GM23338 (cell line): ENCODE results near the gene HK1. TPM values are rescaled to one million over a fixed set of nuclear protein-coding genes. Genes with fewer than 3 reads are reported as not detected.
A peak's percentile ranks its signal among the peaks of the same experiment; 100 is the strongest.

ENCODE experiments used
- ATAC-seq: fragments of 200-7000 bp; cut with Tn5 transposase; 3 replicates; pipeline ENCODE4 v1.9.1; 2020
- DNase-seq: peaks from one replicate; pipeline ENCODE4 v3.0.0-alpha.2; 2015; ENCODE audit warnings: low spot score
- H2AFZ ChIP-seq: fragments of 200-600 bp; sonication (generic); 2 replicates; pipeline ENCODE4 v1.8.0; 2016; ENCODE audit warnings: antibody characterized with exemption, mild to moderate bottlenecking, moderate library complexity
- H3F3A ChIP-seq: fragments of 200-600 bp; sonication (generic); replicated peaks from 2 replicates; pipeline ENCODE4 v1.8.0; 2017; ENCODE audit warnings: antibody characterized with exemption, mixed run types, low read depth
- H3K27ac ChIP-seq: fragments of 200-600 bp; sonication (generic); 2 replicates; pipeline ENCODE4 v1.6.1; 2016; ENCODE audit warnings: low read depth
- H3K27me3 ChIP-seq: fragments of 200-600 bp; sonication (generic); 2 replicates; pipeline ENCODE4 v1.8.0; 2016; ENCODE audit warnings: mild to moderate bottlenecking, mixed run types, moderate library complexity; ENCODE audit not compliant: insufficient read depth
- H3K36me3 ChIP-seq: fragments of 200-600 bp; sonication (generic); 2 replicates; pipeline ENCODE4 v1.8.0; 2016; ENCODE audit warnings: mild to moderate bottlenecking; ENCODE audit not compliant: insufficient read depth
- H3K4me1 ChIP-seq: fragments of 200-600 bp; sonication (generic); 2 replicates; pipeline ENCODE4 v1.8.0; 2016; ENCODE audit warnings: mild to moderate bottlenecking, moderate library complexity; ENCODE audit not compliant: insufficient read depth
- H3K4me2 ChIP-seq: fragments of 200-600 bp; sonication (generic); 2 replicates; pipeline ENCODE4 v1.7.1; 2017; ENCODE audit warnings: mixed run types
- H3K4me3 ChIP-seq: fragments of 200-600 bp; sonication (generic); 2 replicates; pipeline ENCODE4 v1.6.1; 2016; ENCODE audit warnings: mixed run types
- H3K79me2 ChIP-seq: fragments of 200-600 bp; sonication (generic); replicated peaks from 2 replicates; pipeline ENCODE4 v1.8.0; 2017; ENCODE audit warnings: mild to moderate bottlenecking; ENCODE audit not compliant: insufficient read depth
- H3K9me2 ChIP-seq: fragments of 200-600 bp; sonication (generic); 2 replicates; pipeline ENCODE4 v1.8.0; 2017; ENCODE audit not compliant: insufficient read depth
- H4K20me1 ChIP-seq: fragments of 200-600 bp; sonication (generic); replicated peaks from 2 replicates; pipeline ENCODE4 v1.8.0; 2017; ENCODE audit warnings: mild to moderate bottlenecking; ENCODE audit not compliant: insufficient read depth
- H3K27ac Mint-ChIP-seq: 2 replicates; pipeline ENCODE4 v1.8.0; 2020; ENCODE audit warnings: inconsistent platforms, mild to moderate bottlenecking, moderate library complexity, mixed read lengths
- H3K27me3 Mint-ChIP-seq: 3 replicates; pipeline ENCODE4 v1.8.0; 2022; ENCODE audit warnings: low read depth, mild to moderate bottlenecking, moderate library complexity, mixed read lengths, inconsistent platforms; ENCODE audit not compliant: insufficient read depth, poor library complexity
- H3K36me3 Mint-ChIP-seq: 3 replicates; pipeline ENCODE4 v1.8.0; 2021; ENCODE audit warnings: low read depth, mild to moderate bottlenecking, inconsistent platforms, moderate library complexity, mixed read lengths
- H3K4me1 Mint-ChIP-seq: 3 replicates; pipeline ENCODE4 v1.8.0; 2020; ENCODE audit warnings: mild to moderate bottlenecking, inconsistent platforms, mixed read lengths
- H3K4me3 Mint-ChIP-seq: 3 replicates; pipeline ENCODE4 v1.8.0; 2021; ENCODE audit warnings: moderate library complexity, mild to moderate bottlenecking, inconsistent platforms, mixed read lengths
- H3K9me3 Mint-ChIP-seq: 3 replicates; pipeline ENCODE4 v1.8.0; 2020; ENCODE audit warnings: moderate library complexity, mild to moderate bottlenecking, inconsistent platforms, mixed read lengths
- CREB1 ChIP-seq: fragments of 250-450 bp; sonication (Bioruptor Pico); IDR thresholded peaks from 2 replicates; pipeline ENCODE4 v1.5.0; 2020; ENCODE audit warnings: low read depth, mild to moderate bottlenecking, moderate library complexity
- NANOG ChIP-seq: IDR thresholded peaks from 2 replicates; pipeline ENCODE4 v1.6.1; 2016; ENCODE audit warnings: antibody characterized with exemption, borderline replicate concordance
- STAT1 ChIP-seq: IDR thresholded peaks from one replicate; pipeline ENCODE4 v1.6.1; 2016; ENCODE audit warnings: antibody characterized with exemption; ENCODE audit not compliant: unreplicated experiment
- ZNF114 ChIP-seq: fragments of 250-450 bp; sonication (Bioruptor Pico); IDR thresholded peaks from 2 replicates; pipeline ENCODE4 v1.5.0; 2020; ENCODE audit warnings: mild to moderate bottlenecking, moderate library complexity
- polyA plus RNA-seq: library from polyadenylated mRNA; unstranded; fragments of >200 nt; fragmentation: Nextera tagmentation; extraction: Ambion mirVana; gene quantifications from 2 replicates; pipeline ENCODE4 v1.2.1, GENCODE V29; 2016
- total RNA-seq: library from RNA; depleted of rRNA; stranded (reverse); fragments of >200 nt; shearing (Covaris generic); gene quantifications from 2 replicates; pipeline ENCODE4 v1.2.3, GENCODE V29; 2014
- TF ChIP-seq, protein P1 (sequence below), 2 experiments: fragments of 200-600 bp in 1 of 2; sonication (generic) in 1 of 2; conservative IDR thresholded peaks; 2 replicates each; pipeline versions ENCODE4 v1.5.1 to v1.6.1; 2016 to 2017; ENCODE audit warnings: antibody characterized with exemption in 2 of 2, low read depth in 2 of 2, mild to moderate bottlenecking in 2 of 2, moderate library complexity in 1 of 2

The HK1 gene
- total and polyA plus RNA-seq, 2 experiments from 2014 or later = 76.6 to 229 TPM

DNA sequence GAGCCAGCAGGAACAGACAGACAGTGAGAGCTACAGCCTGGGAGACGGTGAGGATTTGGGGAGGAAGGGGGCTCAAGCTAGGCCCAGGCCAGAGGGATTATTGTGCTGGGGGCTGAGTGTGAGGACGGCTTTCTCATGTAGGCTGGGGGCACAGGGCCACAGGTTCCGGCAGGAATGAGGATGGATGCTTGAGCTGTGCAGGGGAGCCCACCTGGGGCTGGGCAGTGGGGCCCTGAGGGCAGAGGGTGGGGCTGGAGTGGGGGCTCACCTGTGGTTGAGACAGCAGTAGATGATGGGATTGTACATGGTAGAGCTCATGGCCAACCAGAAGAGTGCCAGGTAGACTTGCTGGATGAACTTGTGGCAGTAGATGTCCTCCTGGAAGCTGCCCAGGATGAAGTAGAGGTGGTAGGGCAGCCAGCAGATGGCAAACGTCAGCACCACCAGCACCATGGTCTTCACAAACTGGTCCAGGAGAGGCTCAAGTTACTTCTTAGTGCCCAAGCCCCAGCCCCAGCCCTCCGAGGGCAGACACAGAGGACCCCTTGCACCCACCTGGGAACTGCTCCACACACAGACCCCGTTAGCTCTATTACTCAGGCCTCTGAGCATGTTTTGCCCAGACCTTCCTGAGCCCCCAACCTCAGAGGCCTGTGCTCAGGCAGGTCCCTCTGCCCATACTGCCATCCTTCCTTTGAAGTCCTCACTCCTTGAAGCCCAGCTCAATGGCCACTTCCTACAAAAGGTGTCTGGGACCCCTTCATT, 128.7 kb downstream of the HK1 start:
- H3K27me3 Mint-ChIP-seq = peaks cover 21% of the 10 kb centered on the region
- Histone ChIP-seq H2AFZ (no peak overlapping the region), H3K79me2 (no peaks in the 10 kb centered on the region), H3K36me3 (no peaks in the 10 kb centered on the region), H4K20me1 (no peaks in the 10 kb centered on the region), H3K4me3 (no peak overlapping the region), H3K9me2 (no peaks in the 10 kb centered on the region), H3K27ac (no peak overlapping the region), H3K4me1 (peaks cover 23% of the 10 kb centered on the region; the same call in 1 of the 2 replicates), H3K27me3 (peaks cover 4% of the 10 kb centered on the region; the same call in 1 of the 2 replicates), H3K4me2 (peak overlapping the region; percentile 51), H3F3A (peaks cover 3% of the 10 kb centered on the region; the same call in 1 of the 2 replicates)
- no peaks in the 10 kb centered on the region; the same call in 2 of the 3 replicates for H3K9me3 Mint-ChIP-seq
- TF ChIP-seq CREB1 = no peak
- no peak for TF ChIP-seq ZNF114
- no peak for TF ChIP-seq STAT1
- no peak overlapping the region for H3K4me3 Mint-ChIP-seq
- DNase-seq (no peak), ATAC-seq (no peak)
- H3K4me1 Mint-ChIP-seq = peaks cover 42% of the 10 kb centered on the region
- no peak overlapping the region; the same call in 1 of the 2 replicates for H3K27ac Mint-ChIP-seq
- peaks cover 21% of the 10 kb centered on the region for H3K36me3 Mint-ChIP-seq

DNA sequence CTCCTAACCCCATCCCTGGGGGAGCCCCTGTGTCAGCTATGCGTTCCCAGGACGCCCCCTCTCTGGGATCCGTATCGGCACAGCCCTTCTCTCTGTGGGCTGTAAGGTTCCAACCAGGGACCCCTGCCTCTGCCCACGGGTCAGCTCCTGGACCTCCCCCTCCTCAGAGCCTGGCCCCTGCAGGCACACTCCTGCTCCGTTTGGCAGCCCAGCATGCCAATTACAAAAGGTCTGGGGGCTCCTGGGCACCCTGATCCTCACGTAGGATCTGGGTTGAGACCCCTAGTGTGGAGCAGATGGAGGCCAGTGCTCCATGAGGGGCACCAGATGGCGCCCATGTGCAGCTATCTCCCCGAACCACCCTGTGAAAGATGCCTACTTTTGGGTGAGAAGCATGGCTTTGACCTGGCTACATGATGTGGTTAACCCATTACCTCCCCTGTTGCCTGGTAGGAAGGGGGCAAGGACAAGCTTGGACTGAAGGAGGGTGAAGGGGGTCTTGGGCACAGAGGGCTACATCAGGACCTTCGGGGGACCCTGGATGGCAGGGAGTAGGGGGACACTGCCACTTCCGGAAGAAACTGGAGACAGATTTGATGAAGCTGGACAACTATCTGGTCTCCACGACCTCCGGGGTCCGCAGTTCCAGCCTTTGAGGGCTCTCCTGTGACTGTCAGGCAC, 129.5 kb downstream of the HK1 start:
- H3K4me2 ChIP-seq = peak overlapping the region; percentile 70
- ATAC-seq = peak; percentile 56

More for the DNA sequence above, 129.5 kb downstream of the HK1 start:
- Histone ChIP-seq H3K79me2 (no peaks in the 10 kb centered on the region), H4K20me1 (no peaks in the 10 kb centered on the region), H2AFZ (no peak overlapping the region), H3K4me1 (peaks cover 23% of the 10 kb centered on the region; the same call in 1 of the 2 replicates), H3K27ac (no peak overlapping the region), H3K4me3 (peak overlapping the region; percentile 42), H3F3A (peaks cover 3% of the 10 kb centered on the region; the same call in 1 of the 2 replicates), H3K36me3 (no peaks in the 10 kb centered on the region), H3K27me3 (peaks cover 4% of the 10 kb centered on the region; the same call in 1 of the 2 replicates), H3K9me2 (no peaks in the 10 kb centered on the region)
- TF ChIP-seq NANOG = no peak
- TF ChIP-seq, protein P1, sequence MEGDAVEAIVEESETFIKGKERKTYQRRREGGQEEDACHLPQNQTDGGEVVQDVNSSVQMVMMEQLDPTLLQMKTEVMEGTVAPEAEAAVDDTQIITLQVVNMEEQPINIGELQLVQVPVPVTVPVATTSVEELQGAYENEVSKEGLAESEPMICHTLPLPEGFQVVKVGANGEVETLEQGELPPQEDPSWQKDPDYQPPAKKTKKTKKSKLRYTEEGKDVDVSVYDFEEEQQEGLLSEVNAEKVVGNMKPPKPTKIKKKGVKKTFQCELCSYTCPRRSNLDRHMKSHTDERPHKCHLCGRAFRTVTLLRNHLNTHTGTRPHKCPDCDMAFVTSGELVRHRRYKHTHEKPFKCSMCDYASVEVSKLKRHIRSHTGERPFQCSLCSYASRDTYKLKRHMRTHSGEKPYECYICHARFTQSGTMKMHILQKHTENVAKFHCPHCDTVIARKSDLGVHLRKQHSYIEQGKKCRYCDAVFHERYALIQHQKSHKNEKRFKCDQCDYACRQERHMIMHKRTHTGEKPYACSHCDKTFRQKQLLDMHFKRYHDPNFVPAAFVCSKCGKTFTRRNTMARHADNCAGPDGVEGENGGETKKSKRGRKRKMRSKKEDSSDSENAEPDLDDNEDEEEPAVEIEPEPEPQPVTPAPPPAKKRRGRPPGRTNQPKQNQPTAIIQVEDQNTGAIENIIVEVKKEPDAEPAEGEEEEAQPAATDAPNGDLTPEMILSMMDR (conservative IDR thresholded peaks at IDR 0.05; ENCODE audit: low read depth in 2 of 2) = peak; percentile 57 to 73
- TF ChIP-seq STAT1 = no peak
- peak overlapping the region; percentile 24; the same call in 1 of the 3 replicates for H3K4me3 Mint-ChIP-seq
- no peak overlapping the region for H3K27ac Mint-ChIP-seq
- H3K9me3 Mint-ChIP-seq = no peaks in the 10 kb centered on the region; the same call in 2 of the 3 replicates
- peaks cover 14% of the 10 kb centered on the region for H3K36me3 Mint-ChIP-seq
- H3K27me3 Mint-ChIP-seq = peaks cover 21% of the 10 kb centered on the region
- DNase-seq = peak; percentile 58
- peaks cover 42% of the 10 kb centered on the region for H3K4me1 Mint-ChIP-seq
